ENCODE results near the gene GART. TPM values are rescaled to one million over a fixed set of nuclear protein-coding genes. Genes with fewer than 3 reads are reported as not detected.

Gene GART
- polyA plus RNA-seq, 1 donor, result 62.2 TPM

DNA sequence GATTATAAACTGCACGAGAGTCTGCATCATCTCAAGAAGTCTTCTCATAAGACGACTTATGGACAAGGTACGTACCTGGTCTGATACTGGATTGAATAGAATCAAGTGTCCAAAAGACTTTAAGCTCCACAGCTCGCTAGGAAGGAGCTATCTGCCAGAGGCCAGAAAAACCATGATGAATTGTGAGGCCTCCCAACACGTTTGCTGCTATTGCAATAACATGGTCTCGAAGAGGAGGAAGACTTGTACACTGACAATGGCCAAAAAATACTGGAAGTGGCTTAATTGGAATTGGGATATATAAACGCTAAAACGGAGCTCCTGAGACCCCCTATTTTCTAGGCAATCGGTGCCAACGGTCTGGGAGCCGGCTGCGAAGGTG lies 50.9 kb downstream of the GART start:
- 0% methylated on average over 1 of the region's 12 CpGs for WGBS (ENCODE audit: insufficient coverage, low lambda C conversion rate)
- Histone ChIP-seq H3K27me3 (ENCODE audit: control insufficient read depth, insufficient read depth, low read length) (no peaks in the 10 kb centered on the region), H3K9me3 (ENCODE audit: control insufficient read depth, low read depth, low read length) (no peaks in the 10 kb centered on the region), H3K4me1 (ENCODE audit: control insufficient read depth, insufficient read depth, low read length) (no peaks in the 10 kb centered on the region), H3K27ac (ENCODE audit: low read length) (peak overlapping the region; percentile 60), H3K36me3 (ENCODE audit: control insufficient read depth, insufficient read depth, low read length) (no peaks in the 10 kb centered on the region), H3K4me3 (ENCODE audit: low read length) (peak overlapping the region; percentile 73)
- DNase-seq, result no peak

DNA sequence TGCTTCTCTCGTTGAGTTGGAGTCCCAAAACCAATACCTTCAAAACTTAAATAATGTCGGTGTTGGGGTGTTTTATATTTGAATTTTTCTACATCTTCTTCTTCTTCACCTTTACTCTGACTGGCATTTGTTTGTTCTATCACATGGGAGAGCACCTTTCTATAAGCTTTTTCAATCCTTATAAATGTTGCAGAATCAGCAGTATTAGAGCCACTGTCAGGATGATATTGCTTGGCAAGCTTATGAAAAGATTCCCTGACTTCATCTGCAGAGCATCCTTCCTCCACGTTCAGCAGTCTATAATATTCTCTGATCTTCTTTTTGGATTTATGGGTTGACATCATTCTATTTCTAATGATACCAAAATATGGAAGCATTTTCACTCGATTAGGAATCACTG lies 53.0 kb downstream of the GART start:
- Histone ChIP-seq H3K27me3 (ENCODE audit: control insufficient read depth, insufficient read depth, low read length) (no peaks in the 10 kb centered on the region), H3K4me1 (ENCODE audit: control insufficient read depth, insufficient read depth, low read length) (no peaks in the 10 kb centered on the region), H3K9me3 (ENCODE audit: control insufficient read depth, low read depth, low read length) (no peaks in the 10 kb centered on the region), H3K27ac (ENCODE audit: low read length) (no peak overlapping the region), H3K4me3 (ENCODE audit: low read length) (no peak overlapping the region), H3K36me3 (ENCODE audit: control insufficient read depth, insufficient read depth, low read length) (no peaks in the 10 kb centered on the region)
- 100% methylated on average over 3 of the region's 4 CpGs for WGBS (ENCODE audit: insufficient coverage, low lambda C conversion rate)
- DNase-seq, result no peak

DNA sequence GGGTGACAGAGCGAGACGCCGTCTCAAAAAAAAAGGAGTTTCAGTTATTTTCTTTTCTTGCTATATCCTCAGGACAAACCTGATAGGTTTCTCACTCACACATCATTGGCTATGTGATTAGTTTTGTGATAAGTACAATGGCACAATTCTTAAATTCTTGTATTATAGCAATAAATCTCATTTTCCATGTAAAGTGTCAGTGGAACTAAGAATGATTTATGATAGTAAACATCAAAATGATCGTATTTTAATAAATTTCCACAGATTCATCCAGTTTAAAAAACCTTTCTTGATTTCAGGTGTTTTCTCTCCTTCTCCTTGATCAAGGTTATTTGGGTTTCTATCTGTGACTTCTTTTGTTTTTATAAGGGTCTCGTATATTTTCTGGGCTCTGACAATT lies 53.9 kb downstream of the GART start:
- H3K27me3 ChIP-seq (ENCODE audit: control insufficient read depth, insufficient read depth, low read length), result no peaks in the 10 kb centered on the region
- no peak overlapping the region for H3K27ac ChIP-seq (ENCODE audit: low read length)
- H3K9me3 ChIP-seq (ENCODE audit: control insufficient read depth, low read depth, low read length), result no peaks in the 10 kb centered on the region
- no peaks in the 10 kb centered on the region for H3K36me3 ChIP-seq (ENCODE audit: control insufficient read depth, insufficient read depth, low read length)
- no peak for DNase-seq
- H3K4me1 ChIP-seq (ENCODE audit: control insufficient read depth, insufficient read depth, low read length), result no peaks in the 10 kb centered on the region
- WGBS (ENCODE audit: insufficient coverage, low lambda C conversion rate), result 94% methylated on average over 2 of the region's 5 CpGs
- no peak overlapping the region for H3K4me3 ChIP-seq (ENCODE audit: low read length)

GRCh38 chr21:33481314-33481943 lies 60.5 kb downstream of the GART start:
- Histone ChIP-seq H3K4me1 (ENCODE audit: control insufficient read depth, insufficient read depth, low read length) (no peaks in the 10 kb centered on the region), H3K4me3 (ENCODE audit: low read length) (no peak overlapping the region), H3K27ac (ENCODE audit: low read length) (no peak overlapping the region), H3K9me3 (ENCODE audit: control insufficient read depth, low read depth, low read length) (no peaks in the 10 kb centered on the region), H3K36me3 (ENCODE audit: control insufficient read depth, insufficient read depth, low read length) (no peaks in the 10 kb centered on the region), H3K27me3 (ENCODE audit: control insufficient read depth, insufficient read depth, low read length) (no peaks in the 10 kb centered on the region)
- no peak for DNase-seq
- 90% methylated on average over 2 of the region's 9 CpGs for WGBS (ENCODE audit: insufficient coverage, low lambda C conversion rate)

DNA sequence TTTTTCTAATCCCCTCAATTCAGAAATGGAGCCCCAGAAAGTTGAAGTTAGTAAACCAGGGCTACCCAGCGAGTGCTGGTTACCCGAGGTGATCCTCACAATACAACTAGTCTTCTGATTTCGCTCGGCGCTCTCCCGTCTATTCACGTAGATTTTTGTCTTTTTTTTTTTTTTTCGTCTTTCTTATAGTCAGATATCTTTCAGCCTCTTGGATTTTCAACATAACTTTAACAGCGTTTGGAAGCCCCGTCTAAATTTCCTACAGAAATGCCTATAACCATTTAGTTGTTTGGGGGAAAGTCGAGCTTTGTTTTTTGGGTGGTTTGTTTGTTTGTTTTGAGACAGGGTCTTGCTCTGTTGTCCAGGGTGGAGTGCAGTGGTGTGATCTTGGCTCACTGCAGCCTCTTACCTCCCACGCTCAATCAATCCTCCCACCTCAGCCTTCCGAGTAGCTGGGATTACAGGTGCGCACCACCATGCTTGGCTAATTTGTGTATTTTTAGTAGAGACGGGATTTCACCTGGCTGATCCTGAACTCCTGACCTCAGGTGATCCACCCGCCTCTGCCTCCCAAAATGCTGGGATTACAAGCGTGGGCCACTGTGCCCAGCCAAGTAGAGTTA lies 61.3 kb downstream of the GART start:
- Histone ChIP-seq H3K4me1 (ENCODE audit: control insufficient read depth, insufficient read depth, low read length) (no peaks in the 10 kb centered on the region), H3K27me3 (ENCODE audit: control insufficient read depth, insufficient read depth, low read length) (no peaks in the 10 kb centered on the region), H3K36me3 (ENCODE audit: control insufficient read depth, insufficient read depth, low read length) (no peaks in the 10 kb centered on the region), H3K9me3 (ENCODE audit: control insufficient read depth, low read depth, low read length) (no peaks in the 10 kb centered on the region), H3K27ac (ENCODE audit: low read length) (peak overlapping the region; percentile 90), H3K4me3 (ENCODE audit: low read length) (peak overlapping the region; percentile 86)
- DNase-seq, result no peak
- 0% methylated on average over 6 of the region's 17 CpGs for WGBS (ENCODE audit: insufficient coverage, low lambda C conversion rate)

DNA sequence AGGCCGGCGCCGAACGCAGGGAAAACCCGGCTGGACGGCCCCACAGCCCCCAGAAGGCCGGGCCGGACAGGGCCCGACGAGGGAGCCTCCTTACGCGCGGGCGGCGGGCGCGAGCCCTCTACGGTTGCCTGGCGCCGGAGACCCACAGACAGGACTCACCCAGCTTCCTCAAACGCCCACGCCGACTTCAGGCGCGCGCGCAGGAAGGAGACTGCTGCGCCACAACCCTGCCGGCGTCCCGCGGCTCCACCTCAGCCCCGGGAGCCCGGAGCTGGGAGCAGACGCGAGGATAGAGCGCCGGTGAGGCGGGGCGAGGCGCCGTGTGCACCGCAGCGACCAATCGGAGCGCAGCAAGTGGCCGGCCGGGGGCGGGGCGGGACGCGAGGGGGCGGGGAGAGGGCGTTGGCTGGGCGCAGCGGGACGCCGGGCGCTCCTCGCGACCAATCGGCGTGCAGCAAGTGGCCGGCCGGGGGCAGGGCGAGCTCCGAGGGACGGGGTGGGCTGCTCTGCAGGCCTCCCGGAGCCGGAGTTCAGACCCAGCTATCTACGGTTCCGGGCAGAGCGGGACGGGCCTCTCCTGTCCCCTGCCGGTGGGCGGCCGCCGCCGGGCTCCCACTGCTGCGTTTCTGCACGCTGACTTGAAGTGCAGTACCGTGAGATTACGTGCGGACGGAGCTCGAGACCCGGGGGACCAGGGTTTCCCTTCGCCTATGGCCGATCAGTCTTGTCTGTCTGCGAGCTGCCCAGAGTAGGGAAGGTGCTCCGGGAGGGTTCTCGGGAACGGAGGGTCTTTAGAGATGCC lies 62.0 kb downstream of the GART start, which contains the start of gene TMEM50B:
Gene TMEM50B (minus strand): TSS at position 296 of the 802 bp plus-strand sequence. CDS start 11,089 bp downstream, outside the sequence.
- Histone ChIP-seq H3K9me3 (ENCODE audit: control insufficient read depth, low read depth, low read length) (no peaks in the 10 kb centered on the region), H3K27me3 (ENCODE audit: control insufficient read depth, insufficient read depth, low read length) (no peaks in the 10 kb centered on the region), H3K27ac (ENCODE audit: low read length) (peak within 1 kb of the TSS; percentile 95), H3K36me3 (ENCODE audit: control insufficient read depth, insufficient read depth, low read length) (no peaks in the 10 kb centered on the region), H3K4me1 (ENCODE audit: control insufficient read depth, insufficient read depth, low read length) (no peaks in the 10 kb centered on the region), H3K4me3 (ENCODE audit: low read length) (peak within 1 kb of the TSS; percentile 86)
- DNase-seq, result peak; percentile 96 to 97
- WGBS (ENCODE audit: insufficient coverage, low lambda C conversion rate), result no CpG with 5 or more reads among the region's 93 CpGs

DNA sequence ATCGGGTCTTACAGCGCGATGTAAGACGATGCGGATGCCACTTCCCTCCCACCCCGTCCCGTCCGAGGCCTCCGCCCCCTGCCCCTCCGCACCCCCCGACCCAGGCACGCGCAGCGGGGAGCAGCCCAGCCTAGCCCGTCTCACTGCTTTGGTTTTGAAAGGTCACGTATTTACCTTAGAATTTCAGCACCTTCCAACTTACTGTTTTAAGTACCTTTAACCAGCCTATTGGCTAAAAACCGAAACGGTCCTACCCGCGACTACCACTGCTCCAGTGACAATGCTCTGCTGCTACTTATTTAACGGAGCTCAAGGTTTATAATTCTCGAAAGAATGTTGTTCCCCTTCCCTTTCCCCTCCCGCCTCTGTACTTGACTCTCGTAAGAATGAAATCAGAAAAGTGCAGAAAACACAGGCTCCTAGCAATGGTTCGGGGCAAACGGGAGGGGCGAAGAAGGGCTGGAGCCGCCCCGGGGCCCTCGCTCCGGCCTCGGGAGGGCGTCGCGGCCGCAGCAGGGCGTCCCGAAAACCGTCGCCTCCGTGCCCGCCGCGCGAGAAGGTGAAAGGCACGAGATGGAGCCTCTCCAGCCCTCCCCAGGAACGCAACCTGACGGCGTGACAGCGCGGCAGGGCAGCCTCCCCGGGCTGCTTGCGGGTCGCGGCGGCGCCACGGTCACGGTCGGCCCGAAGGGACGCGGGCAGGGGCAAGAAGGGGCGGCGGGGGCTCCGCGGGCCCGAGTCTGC lies 62.8 kb downstream of the GART start:
- Histone ChIP-seq H3K36me3 (ENCODE audit: control insufficient read depth, insufficient read depth, low read length) (no peaks in the 10 kb centered on the region), H3K9me3 (ENCODE audit: control insufficient read depth, low read depth, low read length) (no peaks in the 10 kb centered on the region), H3K4me1 (ENCODE audit: control insufficient read depth, insufficient read depth, low read length) (no peaks in the 10 kb centered on the region), H3K4me3 (ENCODE audit: low read length) (peak overlapping the region; percentile 84), H3K27ac (ENCODE audit: low read length) (peak overlapping the region; percentile 95), H3K27me3 (ENCODE audit: control insufficient read depth, insufficient read depth, low read length) (no peaks in the 10 kb centered on the region)
- DNase-seq, result no peak
- WGBS (ENCODE audit: insufficient coverage, low lambda C conversion rate), result no CpG with 5 or more reads among the region's 68 CpGs

GRCh38 chr21:33478182-33478581 lies 63.7 kb downstream of the GART start:
- Histone ChIP-seq H3K36me3 (ENCODE audit: control insufficient read depth, insufficient read depth, low read length) (no peaks in the 10 kb centered on the region), H3K9me3 (ENCODE audit: control insufficient read depth, low read depth, low read length) (no peaks in the 10 kb centered on the region), H3K27ac (ENCODE audit: low read length) (peak overlapping the region; percentile 95), H3K4me3 (ENCODE audit: low read length) (peak overlapping the region; percentile 84), H3K27me3 (ENCODE audit: control insufficient read depth, insufficient read depth, low read length) (no peaks in the 10 kb centered on the region), H3K4me1 (ENCODE audit: control insufficient read depth, insufficient read depth, low read length) (no peaks in the 10 kb centered on the region)
- no peak for DNase-seq
- WGBS (ENCODE audit: insufficient coverage, low lambda C conversion rate), result 28% methylated on average over 4 of the region's 9 CpGs

GRCh38 chr21:33477066-33477465 lies 64.9 kb downstream of the GART start:
- no peak overlapping the region for H3K4me3 ChIP-seq (ENCODE audit: low read length)
- no peaks in the 10 kb centered on the region for H3K4me1 ChIP-seq (ENCODE audit: control insufficient read depth, insufficient read depth, low read length)
- WGBS (ENCODE audit: insufficient coverage, low lambda C conversion rate), result 100% methylated on average over 1 of the region's 7 CpGs
- no peak overlapping the region for H3K27ac ChIP-seq (ENCODE audit: low read length)
- H3K27me3 ChIP-seq (ENCODE audit: control insufficient read depth, insufficient read depth, low read length), result no peaks in the 10 kb centered on the region
- no peaks in the 10 kb centered on the region for H3K9me3 ChIP-seq (ENCODE audit: control insufficient read depth, low read depth, low read length)
- no peak for DNase-seq
- H3K36me3 ChIP-seq (ENCODE audit: control insufficient read depth, insufficient read depth, low read length), result no peaks in the 10 kb centered on the region

- WGBS (ENCODE audit: insufficient coverage, low lambda C conversion rate), result no CpG with 5 or more reads among the region's 3 CpGs
- H3K27ac ChIP-seq (ENCODE audit: low read length), result no peak overlapping the region
- H3K4me3 ChIP-seq (ENCODE audit: low read length), result no peak overlapping the region
Observed at GRCh38 chr21:33473344-33473743, 68.6 kb downstream of the GART start.

More at GRCh38 chr21:33473344-33473743, 68.6 kb downstream of the GART start:
- H3K9me3 ChIP-seq (ENCODE audit: control insufficient read depth, low read depth, low read length), result no peaks in the 10 kb centered on the region
- no peak for DNase-seq
- H3K27me3 ChIP-seq (ENCODE audit: control insufficient read depth, insufficient read depth, low read length), result no peaks in the 10 kb centered on the region
- H3K36me3 ChIP-seq (ENCODE audit: control insufficient read depth, insufficient read depth, low read length), result no peaks in the 10 kb centered on the region
- H3K4me1 ChIP-seq (ENCODE audit: control insufficient read depth, insufficient read depth, low read length), result no peaks in the 10 kb centered on the region
